GM12872 (cell line): ENCODE data around the gene TMEM123.

Experiments used
- CTCF ChIP-seq: IDR thresholded peaks from 3 replicates; pipeline ENCODE4 v1.5.1; 2011; ENCODE audit warnings: low read depth, mild to moderate bottlenecking, low read length, moderate library complexity; ENCODE audit not compliant: insufficient read depth

TMEM123 gene

GRCh38 chr11:102493524-102493923 is 41.0 kb upstream of the TMEM123 start:
- TF ChIP-seq CTCF, result no peak

- TF ChIP-seq CTCF, result no peak
These were observed 39.4 kb upstream of the TMEM123 start for GRCh38 chr11:102491969-102492368.

GRCh38 chr11:102489186-102490145 is 36.9 kb upstream of the TMEM123 start:
- no peak for TF ChIP-seq CTCF

GRCh38 chr11:102488208-102488607 is 35.6 kb upstream of the TMEM123 start:
- TF ChIP-seq CTCF, result no peak

GRCh38 chr11:102487214-102487613 is 34.6 kb upstream of the TMEM123 start:
- no peak for TF ChIP-seq CTCF

- TF ChIP-seq CTCF, result no peak
These were observed 34.0 kb upstream of the TMEM123 start for GRCh38 chr11:102486584-102486983.

- TF ChIP-seq CTCF, result no peak
These were observed 32.6 kb upstream of the TMEM123 start for GRCh38 chr11:102485095-102485722.
